Stomach smooth muscle (tissue), 2 donors: ENCODE results near the gene ZNF774.
"Not testable (repeated sequence)": the region's sequence is repeated elsewhere in the genome, so short reads cannot be mapped to it uniquely, and the experiment has no call there.

Experiments used
- H3K27ac ChIP-seq: one replicate; pipeline ENCODE4 v1.7.0; 2013; ENCODE audit warnings: mild to moderate bottlenecking, low read length, inconsistent platforms
- H3K27me3 ChIP-seq, 2 donors: one replicate each; pipeline ENCODE4 v1.7.0; 2013; ENCODE audit warnings: low read length in 2 of 2; ENCODE audit not compliant: insufficient read depth in 2 of 2, control insufficient read depth in 1 of 2
- H3K36me3 ChIP-seq, 2 donors: one replicate each; pipeline ENCODE4 v1.7.0; 2013; ENCODE audit warnings: low read length in 2 of 2; ENCODE audit not compliant: control insufficient read depth in 2 of 2, insufficient read depth in 2 of 2
- H3K4me1 ChIP-seq: one replicate; pipeline ENCODE4 v1.7.0; 2013; ENCODE audit warnings: low read length; ENCODE audit not compliant: control insufficient read depth, insufficient read depth
- H3K4me3 ChIP-seq, 2 donors: one replicate each; pipeline ENCODE4 v1.7.0; 2013; ENCODE audit warnings: low read length in 2 of 2
- H3K9ac ChIP-seq, 2 donors: one replicate each; pipeline ENCODE4 v1.7.0; 2013; ENCODE audit warnings: low read length in 2 of 2, mild to moderate bottlenecking in 1 of 2
- H3K9me3 ChIP-seq, 2 donors: one replicate each; pipeline ENCODE4 v1.7.0; 2013; ENCODE audit warnings: low read length in 2 of 2; ENCODE audit not compliant: control insufficient read depth in 2 of 2
- donor health status: healthy.
- donor health status: Pancreatic carcinoma.

The ZNF774 gene

GRCh38 chr15:90352107-90352893 lies at the start of gene ZNF774:
Gene ZNF774, plus strand, starts transcription at chr15:90352284. Its CDS starts 2,377 bp downstream, at chr15:90354661.
- Histone ChIP-seq H3K4me1 (peaks cover 5% of the 10 kb centered on the region), H3K36me3 (no peaks in the 10 kb centered on the region), H3K27me3 (no peaks in the 10 kb centered on the region), H3K4me3 (peak within 1 kb of the TSS; percentile 85 to 91), H3K9me3 (no peaks in the 10 kb centered on the region), H3K9ac (peak within 1 kb of the TSS; percentile 69 to 82), H3K27ac (peak within 1 kb of the TSS; percentile 24)

DNA sequence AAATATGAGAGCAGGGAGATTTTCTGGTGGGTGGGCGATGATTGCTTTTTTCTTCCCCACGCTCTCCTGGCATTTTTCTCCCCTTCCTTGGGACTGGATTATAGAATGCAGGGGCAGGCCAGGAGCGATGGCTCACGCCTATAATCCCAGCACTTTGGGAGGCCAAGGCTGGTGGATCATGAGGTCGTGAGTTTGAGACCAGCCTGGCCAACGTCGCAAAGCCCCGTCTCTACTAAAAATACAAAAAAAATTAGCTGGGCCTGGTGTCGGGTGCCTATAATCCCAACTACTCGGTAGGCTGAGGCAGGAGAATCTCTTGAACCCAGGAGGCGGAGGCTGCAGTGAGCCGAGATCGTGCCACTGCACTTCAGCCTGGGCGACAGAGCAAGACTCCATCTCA lies 46.7 kb upstream of the ZNF774 start:
- H3K36me3 ChIP-seq, H3K4me3 ChIP-seq, H3K9me3 ChIP-seq, H3K27me3 ChIP-seq, H3K4me1 ChIP-seq, H3K9ac ChIP-seq, H3K27ac ChIP-seq: not testable (repeated sequence)

- Histone ChIP-seq H3K27ac (no peak overlapping the region), H3K27me3 (no peaks in the 10 kb centered on the region), H3K9ac (no peak overlapping the region), H3K4me1 (peaks cover 5% of the 10 kb centered on the region), H3K36me3 (no peaks in the 10 kb centered on the region), H3K4me3 (no peak overlapping the region), H3K9me3 (no peaks in the 10 kb centered on the region)
Measured at GRCh38 chr15:90305932-90306331, 46.2 kb upstream of the ZNF774 start.

DNA sequence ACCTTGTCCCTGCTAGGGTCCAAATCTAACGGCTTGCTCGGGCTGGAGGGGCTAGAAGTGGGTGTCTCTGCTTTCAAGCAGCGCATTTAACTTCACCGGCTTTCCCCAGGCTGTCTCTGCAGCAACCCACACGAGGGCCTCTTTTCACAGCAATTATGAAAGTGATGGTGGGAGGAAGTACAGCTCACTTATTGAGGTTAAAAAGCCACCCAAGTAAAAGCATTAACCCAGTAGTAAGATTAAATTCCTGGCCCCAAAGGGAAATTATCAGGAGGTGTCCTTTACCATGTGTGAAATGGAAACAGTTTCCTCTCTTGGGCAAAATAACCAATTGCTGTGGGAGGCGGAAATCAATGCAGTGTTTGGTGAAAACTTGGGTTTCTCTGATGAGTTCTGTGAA lies 45.5 kb upstream of the ZNF774 start:
- Histone ChIP-seq H3K4me3 (no peak overlapping the region), H3K9me3 (no peaks in the 10 kb centered on the region), H3K4me1 (no peaks in the 10 kb centered on the region), H3K36me3 (no peaks in the 10 kb centered on the region), H3K27me3 (no peaks in the 10 kb centered on the region), H3K9ac (no peak overlapping the region), H3K27ac (no peak overlapping the region)

- no peaks in the 10 kb centered on the region for H3K36me3 ChIP-seq
- no peak overlapping the region for H3K27ac ChIP-seq
- no peak overlapping the region for H3K4me3 ChIP-seq
Measured at GRCh38 chr15:90307661-90308060, 44.4 kb upstream of the ZNF774 start.

DNA sequence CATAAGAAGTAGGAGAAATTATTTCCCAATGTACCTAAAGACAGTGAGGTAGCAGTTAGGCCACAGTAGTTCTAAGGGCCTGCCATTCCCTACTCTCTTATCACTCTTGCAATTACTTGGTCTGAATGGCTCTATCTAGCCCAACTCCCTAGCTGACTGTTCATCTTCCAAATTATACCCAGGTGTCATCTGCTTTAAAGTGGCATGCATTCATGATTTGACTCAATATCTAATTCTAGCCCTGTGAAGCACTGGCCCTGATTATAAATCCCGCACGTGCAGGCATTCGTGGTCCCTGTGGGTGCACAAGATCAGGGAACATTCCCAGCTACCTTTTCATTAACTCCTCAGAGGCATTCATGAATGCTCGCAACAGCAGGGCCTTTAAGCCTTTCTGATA lies 43.1 kb upstream of the ZNF774 start:
- Histone ChIP-seq H3K27me3 (no peaks in the 10 kb centered on the region), H3K4me3 (no peak overlapping the region), H3K27ac (no peak overlapping the region), H3K9ac (no peak overlapping the region), H3K9me3 (no peaks in the 10 kb centered on the region), H3K36me3 (no peaks in the 10 kb centered on the region), H3K4me1 (no peaks in the 10 kb centered on the region)

More at GRCh38 chr15:90307661-90308060, 44.4 kb upstream of the ZNF774 start:
- no peaks in the 10 kb centered on the region for H3K27me3 ChIP-seq
- H3K9ac ChIP-seq: no peak overlapping the region
- H3K4me1 ChIP-seq: no peaks in the 10 kb centered on the region
- no peaks in the 10 kb centered on the region for H3K9me3 ChIP-seq

DNA sequence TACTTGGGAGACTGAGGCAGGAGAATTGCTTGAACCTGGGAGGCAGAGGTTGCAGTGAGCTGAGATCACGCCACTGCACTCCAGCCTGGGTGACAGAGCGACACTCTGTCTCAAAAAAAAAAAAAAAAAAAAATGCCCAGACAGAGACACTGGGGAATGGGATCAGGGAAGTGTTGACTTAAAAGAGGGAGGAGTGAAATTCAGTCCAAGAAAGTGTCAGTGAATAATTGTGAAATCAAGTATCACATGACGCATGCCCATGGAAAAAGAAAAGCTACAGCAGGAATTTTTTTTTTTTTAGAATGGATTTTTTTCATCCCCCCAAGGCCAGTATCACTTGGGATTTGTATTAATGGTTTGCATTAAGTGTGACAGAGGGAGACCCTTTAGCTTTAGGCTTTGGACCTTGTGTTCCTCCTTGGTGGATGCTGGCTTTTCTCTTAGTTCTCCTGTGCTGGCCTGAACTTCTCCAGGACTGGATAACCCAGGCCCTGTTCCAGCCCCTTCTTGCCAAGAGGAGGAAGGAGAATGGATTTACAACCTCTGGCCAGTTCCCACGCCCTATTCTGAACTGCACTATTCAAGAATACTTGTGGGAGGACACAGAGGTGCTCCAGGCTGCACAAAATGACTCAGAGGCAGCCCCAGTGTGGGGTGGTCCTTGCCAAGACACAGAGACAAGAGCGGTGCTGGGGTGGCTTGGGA lies 36.7 kb upstream of the ZNF774 start:
- H3K4me3 ChIP-seq: peak overlapping the region in 1 of 2 donors; percentile 3
- H3K4me1 ChIP-seq: peaks cover 18% of the 10 kb centered on the region
- H3K27me3 ChIP-seq: no peaks in the 10 kb centered on the region
- peak overlapping the region; percentile 58 for H3K27ac ChIP-seq
- H3K9ac ChIP-seq: peak overlapping the region in 1 of 2 donors; percentile 21
- H3K9me3 ChIP-seq: no peaks in the 10 kb centered on the region
- no peaks in the 10 kb centered on the region for H3K36me3 ChIP-seq

DNA sequence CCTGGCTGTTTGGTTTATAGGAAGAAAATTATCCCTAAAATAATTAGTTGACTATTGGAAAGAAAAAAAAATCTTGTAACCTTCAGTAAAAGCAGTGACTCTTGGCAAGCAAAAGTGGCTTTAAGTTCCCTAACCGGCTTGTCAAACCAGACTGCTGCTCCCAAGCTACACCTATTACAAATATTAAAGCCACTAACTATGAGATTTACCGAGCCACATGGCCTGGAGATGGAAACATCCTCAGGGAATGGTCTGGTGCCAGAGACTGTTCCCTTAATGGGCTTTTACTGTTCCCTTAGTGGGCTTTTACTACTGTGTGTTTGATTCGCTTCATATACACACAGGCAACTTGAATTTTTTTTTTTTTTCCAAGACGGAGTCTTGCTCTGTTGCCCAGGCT lies 35.9 kb upstream of the ZNF774 start:
- peaks cover 18% of the 10 kb centered on the region for H3K4me1 ChIP-seq
- peak overlapping the region; percentile 58 for H3K27ac ChIP-seq
- H3K9me3 ChIP-seq: no peaks in the 10 kb centered on the region
- no peaks in the 10 kb centered on the region for H3K36me3 ChIP-seq
- no peaks in the 10 kb centered on the region for H3K27me3 ChIP-seq
- H3K9ac ChIP-seq: no peak overlapping the region
- no peak overlapping the region for H3K4me3 ChIP-seq

- Histone ChIP-seq H3K4me3 (no peak overlapping the region), H3K4me1 (peaks cover 18% of the 10 kb centered on the region), H3K27ac (no peak overlapping the region), H3K9ac (no peak overlapping the region), H3K36me3 (no peaks in the 10 kb centered on the region), H3K27me3 (no peaks in the 10 kb centered on the region), H3K9me3 (no peaks in the 10 kb centered on the region)
Measured at GRCh38 chr15:90318591-90318990, 33.5 kb upstream of the ZNF774 start.

GRCh38 chr15:90320062-90320884 lies 31.8 kb upstream of the ZNF774 start:
- H3K9ac ChIP-seq: peak overlapping the region; percentile 28 to 55
- H3K4me3 ChIP-seq: peak overlapping the region; percentile 12 to 49

More at GRCh38 chr15:90320062-90320884, 31.8 kb upstream of the ZNF774 start:
- H3K9me3 ChIP-seq: no peaks in the 10 kb centered on the region
- H3K4me1 ChIP-seq: peaks cover 18% of the 10 kb centered on the region
- no peaks in the 10 kb centered on the region for H3K27me3 ChIP-seq
- H3K36me3 ChIP-seq: no peaks in the 10 kb centered on the region
- H3K27ac ChIP-seq: no peak overlapping the region
